ENCODE results near the gene RAB11FIP2.

Gene RAB11FIP2

GRCh38 chr10:117956972-117957371 is 89.8 kb downstream of the RAB11FIP2 start:
- no peak for TF ChIP-seq EP300 (IDR thresholded peaks at IDR 0.05; ENCODE audit: borderline replicate concordance)

DNA sequence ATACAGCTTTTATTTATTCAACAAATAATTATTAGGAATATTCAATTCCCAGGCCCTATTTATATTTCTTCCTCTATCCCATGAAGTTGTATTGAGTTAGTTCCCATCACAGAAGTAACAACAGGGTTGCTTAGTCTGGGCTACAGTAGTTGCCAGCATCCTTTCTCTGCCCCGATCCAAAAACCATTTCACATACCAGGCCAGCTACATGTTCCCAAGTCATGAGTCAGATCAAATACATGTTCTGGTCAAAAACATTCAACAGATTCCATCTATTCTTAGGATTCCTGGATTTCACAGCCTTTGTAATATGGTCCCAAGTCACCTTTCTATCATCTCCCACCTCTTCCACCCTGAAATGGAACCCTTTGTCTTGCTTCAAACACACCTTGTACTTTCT is 91.6 kb downstream of the RAB11FIP2 start:
- no peak for TF ChIP-seq RAD21 (IDR thresholded peaks at IDR 0.05; ENCODE audit: low read depth)
- no peak for TF ChIP-seq TAF1 (IDR thresholded peaks at IDR 0.05; ENCODE audit: low read depth)
- TF ChIP-seq EGR1 (IDR thresholded peaks at IDR 0.05) = no peak
- TF ChIP-seq ZBTB7A (IDR thresholded peaks at IDR 0.05; ENCODE audit: low read depth) = no peak
- TF ChIP-seq, protein P1, sequence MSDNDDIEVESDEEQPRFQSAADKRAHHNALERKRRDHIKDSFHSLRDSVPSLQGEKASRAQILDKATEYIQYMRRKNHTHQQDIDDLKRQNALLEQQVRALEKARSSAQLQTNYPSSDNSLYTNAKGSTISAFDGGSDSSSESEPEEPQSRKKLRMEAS (IDR thresholded peaks at IDR 0.05) = no peak
- no peak for TF ChIP-seq NFIC (IDR thresholded peaks at IDR 0.05)
- TF ChIP-seq CREB1 (IDR thresholded peaks at IDR 0.05; ENCODE audit: low read depth) = no peak
- TF ChIP-seq USF1 (IDR thresholded peaks at IDR 0.05) = no peak
- TF ChIP-seq TCF12 (IDR thresholded peaks at IDR 0.05; ENCODE audit: low read depth) = no peak
- no peak for TF ChIP-seq EP300 (IDR thresholded peaks at IDR 0.05; ENCODE audit: borderline replicate concordance)
- TF ChIP-seq REST (IDR thresholded peaks at IDR 0.05; ENCODE audit: low read depth) = no peak
- no peak for TF ChIP-seq FOXM1 (IDR thresholded peaks at IDR 0.05; ENCODE audit: borderline replicate concordance, low read depth)
- no peak for TF ChIP-seq CEBPB (IDR thresholded peaks at IDR 0.05)
- TF ChIP-seq YY1 (IDR thresholded peaks at IDR 0.05; ENCODE audit: low read depth) = no peak
- no peak for TF ChIP-seq TEAD4 (IDR thresholded peaks at IDR 0.05)

Measured in Ishikawa (cell line).